ENCODE results near the gene USE1. TPM values are rescaled to one million over a fixed set of nuclear protein-coding genes. Genes with fewer than 3 reads are reported as not detected.

Gene USE1
- total and polyA plus RNA-seq, 2 of the 4 experiments (the other 2 are of a cell fraction): 17.2 to 24.2 TPM

- DNase-seq (no peak), ATAC-seq (ENCODE audit: low read depth) (no peak)
- in situ Hi-C loops (cut with MboI; ENCODE audit: low sequenced_read_pairs): no loop called here
- no peak for TF ChIP-seq CHD1 (IDR thresholded peaks at IDR 0.05; ENCODE audit: low read depth, low read length)
- TF ChIP-seq RFX5 (IDR thresholded peaks at IDR 0.05; ENCODE audit: low read depth, low read length): no peak
- TF ChIP-seq MXI1 (IDR thresholded peaks at IDR 0.05; ENCODE audit: borderline replicate concordance, low read depth, low read length): no peak
- TF ChIP-seq BHLHE40 (IDR thresholded peaks at IDR 0.05; ENCODE audit: low read depth, low read length): no peak
- TF ChIP-seq MAZ (IDR thresholded peaks at IDR 0.05; ENCODE audit: borderline replicate concordance, low read depth, low read length): no peak
- TF ChIP-seq, protein P1, sequence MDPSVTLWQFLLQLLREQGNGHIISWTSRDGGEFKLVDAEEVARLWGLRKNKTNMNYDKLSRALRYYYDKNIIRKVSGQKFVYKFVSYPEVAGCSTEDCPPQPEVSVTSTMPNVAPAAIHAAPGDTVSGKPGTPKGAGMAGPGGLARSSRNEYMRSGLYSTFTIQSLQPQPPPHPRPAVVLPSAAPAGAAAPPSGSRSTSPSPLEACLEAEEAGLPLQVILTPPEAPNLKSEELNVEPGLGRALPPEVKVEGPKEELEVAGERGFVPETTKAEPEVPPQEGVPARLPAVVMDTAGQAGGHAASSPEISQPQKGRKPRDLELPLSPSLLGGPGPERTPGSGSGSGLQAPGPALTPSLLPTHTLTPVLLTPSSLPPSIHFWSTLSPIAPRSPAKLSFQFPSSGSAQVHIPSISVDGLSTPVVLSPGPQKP (IDR thresholded peaks at IDR 0.05; ENCODE audit: borderline replicate concordance, low read depth, low read length): no peak
- no peak for TF ChIP-seq CTCF (conservative IDR thresholded peaks at IDR 0.05; ENCODE audit: low read depth, low read length)
- no peak for TF ChIP-seq SMC3 (IDR thresholded peaks at IDR 0.05; ENCODE audit: low read depth, low read length)
- no peak for TF ChIP-seq FOS (IDR thresholded peaks at IDR 0.05; ENCODE audit: low read depth, low read length)
- TF ChIP-seq POLR2A (IDR thresholded peaks at IDR 0.05; ENCODE audit: low read depth, low read length): no peak
- no peak overlapping the region for H4K91ac ChIP-seq (ENCODE audit: insufficient read depth, low read depth, low read length)
- BruUV-seq (replicated peaks): no TSS peak
- H4K5ac ChIP-seq (ENCODE audit: low read depth, low read length): no peak overlapping the region
- H2BK5ac ChIP-seq (ENCODE audit: low read depth, low read length, poor library complexity, severe bottlenecking): no peak overlapping the region
- peak overlapping the region; percentile 21 for H2AFZ ChIP-seq (replicated peaks; ENCODE audit: low read length, poor library complexity)
- peaks cover 0 to 10% of the 10 kb centered on the region in 2 experiments; a peak in 2 of 4 replicates for H3K79me1 ChIP-seq (ENCODE audit: low read depth in 1 of 2, low read length in 2 of 2)
- no peak overlapping the region for H2AK9ac ChIP-seq (replicated peaks; ENCODE audit: low read depth, low read length, poor library complexity)
- H2BK120ac ChIP-seq (ENCODE audit: low read depth, low read length): no peak overlapping the region
- H3K36me3 ChIP-seq (ENCODE audit: control insufficient read depth, insufficient read depth, low read length): peaks cover 67% of the 10 kb centered on the region
- no peak overlapping the region for H3K4me2 ChIP-seq (ENCODE audit: low read depth, low read length)
- H4K8ac ChIP-seq (ENCODE audit: low read depth in 2 of 2, low read length in 2 of 2): no peak overlapping the region
- H2BK20ac ChIP-seq (ENCODE audit: low read depth, low read length): no peak overlapping the region
- no peaks in the 10 kb centered on the region for H3K4me1 ChIP-seq (ENCODE audit: control insufficient read depth, insufficient read depth, low read length)
- no peak overlapping the region for H3K14ac ChIP-seq (replicated peaks; ENCODE audit: low read depth, low read length)
- H3K9me3 ChIP-seq (ENCODE audit: control insufficient read depth, insufficient read depth, low read length): no peaks in the 10 kb centered on the region
- ChIA-PET CTCF (no interaction called here), POLR2A (ENCODE audit: unreplicated experiment) (no interaction called here)
- H3K9ac ChIP-seq (ENCODE audit: low read depth, low read length): no peak overlapping the region
- dilution Hi-C loops (cut with HindIII; ENCODE audit: low sequenced_read_pairs, unreplicated experiment): no loop called here
- H3K27me3 ChIP-seq (ENCODE audit: control insufficient read depth, insufficient read depth, low read length): no peaks in the 10 kb centered on the region
- H2AK5ac ChIP-seq (ENCODE audit: low read depth, low read length): no peak overlapping the region
- no peak overlapping the region for H3K4me3 ChIP-seq (ENCODE audit: insufficient read depth, low read depth, low read length)
- intact Hi-C loops (cut with micrococcal nuclease): no loop called here
- WGBS, 2 experiments (ENCODE audit: extremely low coverage in 2 of 2, insufficient read length in 1 of 2): 66% methylated on average over 9 of the region's 22 CpGs; no CpG with 5 or more reads in 1 of the 2 experiments
- H3K9me1 ChIP-seq (ENCODE audit: insufficient read depth, low read length): no peaks in the 10 kb centered on the region
- no peak overlapping the region for H3K27ac ChIP-seq (ENCODE audit: insufficient read depth, low read length)
- H3K56ac ChIP-seq (ENCODE audit: extremely low read depth, insufficient read depth, low read length): no peak overlapping the region
- H4K20me1 ChIP-seq (ENCODE audit: insufficient read depth, low read length): peaks cover 4% of the 10 kb centered on the region; the same call in 1 of the 2 replicates
- no peak overlapping the region for H3K18ac ChIP-seq (ENCODE audit: low read depth, low read length)
- no peak overlapping the region for H3K4ac ChIP-seq (ENCODE audit: low read depth, low read length)
- H3K23ac ChIP-seq (ENCODE audit: low read depth, low read length): no peak overlapping the region
- H2BK15ac ChIP-seq (ENCODE audit: low read depth, low read length): no peak overlapping the region
Measured at GRCh38 chr19:17180997-17181702, 34.0 kb upstream of the USE1 start.

Measured in IMR-90 (cell line).